Stimulated activated CD8-positive, alpha-beta memory T cell treated with anti-CD3 and anti-CD28 coated beads, Interleukin-4, amount 100 ng/mL, for 4 hours (primary cell): Measurements from ENCODE around the gene COLEC12.

ENCODE experiments used
- DNase-seq, 2 donors: peaks; one replicate each; pipeline ENCODE4 v3.0.0-alpha.2; 2020; ENCODE audit warnings: low read depth in 2 of 2, low spot score in 1 of 2

COLEC12 gene

GRCh38 chr18:390741-391478 is 109.6 kb downstream of the COLEC12 start:
- no peak for DNase-seq

DNA sequence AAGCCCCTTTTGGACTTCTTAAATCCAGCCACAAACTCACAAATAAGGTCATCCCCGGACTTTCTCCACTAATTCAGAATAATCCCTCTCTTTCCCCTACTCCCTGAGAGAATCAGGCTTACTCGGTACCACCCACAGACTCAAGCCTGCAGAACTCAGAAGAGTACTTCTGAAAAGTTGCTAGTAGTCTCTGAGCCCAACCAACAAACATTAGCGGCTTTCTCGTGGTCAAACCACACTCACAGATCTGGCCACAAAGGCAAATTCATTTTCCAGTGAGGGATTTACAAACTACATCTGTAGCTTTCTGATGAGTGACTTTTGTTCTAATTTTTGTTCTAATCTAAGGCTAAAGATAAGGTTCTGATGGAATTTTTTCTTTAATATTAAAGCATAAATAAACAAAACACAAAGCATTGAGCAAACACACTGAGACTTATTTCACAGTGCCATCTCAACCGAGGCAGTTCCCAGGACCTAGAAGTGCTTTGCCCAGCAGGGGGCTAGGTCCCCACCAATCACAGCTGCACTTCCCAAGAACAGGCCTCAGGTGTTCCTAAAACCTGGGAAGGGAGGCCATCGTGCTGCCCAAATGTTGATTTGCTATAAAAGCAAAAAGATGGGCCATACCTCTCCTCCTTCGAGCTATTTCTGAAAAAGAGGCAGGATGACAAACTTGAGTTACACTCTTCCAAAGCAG is 110.7 kb downstream of the COLEC12 start:
- no peak for DNase-seq

GRCh38 chr18:388200-388599 is 112.3 kb downstream of the COLEC12 start:
- DNase-seq, result no peak

GRCh38 chr18:386994-387393 is 113.5 kb downstream of the COLEC12 start:
- DNase-seq, result no peak

DNA sequence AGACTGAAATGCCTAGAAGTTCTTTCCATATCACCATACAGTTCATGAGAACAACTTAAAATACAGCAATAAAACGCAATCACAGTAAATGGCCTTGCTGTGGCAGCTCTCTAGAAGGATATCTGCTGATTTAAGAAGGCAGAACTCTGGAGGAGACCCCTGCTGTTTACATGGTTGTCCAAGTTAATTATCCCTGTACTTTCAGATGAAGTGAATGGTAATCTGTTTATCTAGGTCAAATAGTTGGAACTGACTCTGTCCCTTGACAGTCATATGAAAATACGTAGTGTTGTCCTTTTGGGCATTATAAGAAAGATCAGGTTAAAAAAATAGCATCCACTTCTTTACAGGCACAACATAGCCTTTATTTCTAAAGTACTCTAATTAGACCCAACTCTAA is 115.6 kb downstream of the COLEC12 start:
- no peak for DNase-seq

- DNase-seq, result no peak
Measured at GRCh38 chr18:383135-383534, 117.4 kb downstream of the COLEC12 start.

- DNase-seq, result no peak
Measured at GRCh38 chr18:382423-382984, 118.0 kb downstream of the COLEC12 start.

- DNase-seq, result no peak
Measured at GRCh38 chr18:379681-380330, 120.7 kb downstream of the COLEC12 start.

DNA sequence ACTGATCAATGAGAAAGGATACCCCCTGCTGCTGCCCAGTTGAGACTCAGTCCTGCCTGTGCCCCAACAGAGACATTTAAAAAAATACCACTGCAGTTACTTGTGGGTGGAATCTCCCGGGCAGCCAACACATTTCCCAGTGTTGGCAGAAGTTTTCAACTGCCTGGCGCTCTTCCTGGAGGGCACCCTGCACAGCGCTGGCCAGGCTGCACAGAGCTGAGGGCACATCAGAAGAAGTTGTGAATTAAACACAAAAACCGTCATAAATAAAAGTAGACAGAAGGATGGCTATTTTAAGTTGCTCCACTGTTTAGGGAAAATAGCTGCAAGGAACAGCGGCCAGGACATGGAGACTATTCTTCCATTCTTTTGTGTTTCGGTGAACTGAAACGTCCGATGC is 122.4 kb downstream of the COLEC12 start:
- DNase-seq, result no peak

- DNase-seq, result no peak
Measured at GRCh38 chr18:377088-377487, 123.4 kb downstream of the COLEC12 start.

GRCh38 chr18:376311-376710 is 124.2 kb downstream of the COLEC12 start:
- DNase-seq, result no peak

GRCh38 chr18:374721-375168 is 125.8 kb downstream of the COLEC12 start:
- DNase-seq, result no peak

GRCh38 chr18:373780-374179 is 126.7 kb downstream of the COLEC12 start:
- no peak for DNase-seq

- no peak for DNase-seq
Measured at GRCh38 chr18:371609-371982, 128.9 kb downstream of the COLEC12 start.

DNA sequence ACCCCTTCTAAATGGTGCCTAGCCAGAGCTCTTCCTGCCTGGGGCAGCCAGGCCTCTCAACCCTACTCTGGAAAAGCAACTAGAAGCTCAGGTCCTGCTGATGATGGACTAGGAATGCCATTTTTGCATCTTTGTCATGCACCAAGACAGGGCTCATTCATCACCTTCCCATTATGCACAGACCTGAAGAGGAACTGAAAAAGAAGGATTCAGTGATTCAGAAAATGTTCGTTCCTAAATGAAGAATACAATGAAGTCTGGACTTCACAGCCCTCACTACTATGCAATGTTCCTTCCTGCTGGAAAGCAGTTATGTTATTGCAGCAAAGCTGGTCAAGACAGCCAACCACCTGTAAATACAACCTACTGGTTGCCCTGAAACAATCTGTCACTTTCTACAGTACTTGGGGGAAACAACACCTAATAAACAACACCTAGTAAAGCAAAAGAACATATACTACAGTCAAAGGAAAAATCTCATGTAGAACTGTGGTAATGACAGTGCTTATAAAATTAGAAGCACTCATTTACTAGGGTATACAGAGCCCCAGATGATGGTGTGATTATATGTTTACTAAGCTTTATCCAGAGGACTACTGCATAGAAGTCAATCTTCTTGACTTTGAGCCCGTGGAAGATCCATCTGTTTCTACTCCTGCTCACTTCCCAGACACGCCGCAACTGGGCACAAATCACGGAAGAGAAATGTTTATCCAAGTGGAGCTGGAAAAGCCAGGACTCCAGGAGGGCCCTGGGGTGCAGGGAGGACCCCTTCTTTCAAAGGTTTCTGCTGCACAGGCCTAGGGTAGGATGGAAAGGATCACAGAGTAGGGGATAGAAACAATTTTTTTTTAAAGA is 129.5 kb downstream of the COLEC12 start:
- DNase-seq, result no peak

- no peak for DNase-seq
Measured at GRCh38 chr18:369224-370015, 131.1 kb downstream of the COLEC12 start.

DNA sequence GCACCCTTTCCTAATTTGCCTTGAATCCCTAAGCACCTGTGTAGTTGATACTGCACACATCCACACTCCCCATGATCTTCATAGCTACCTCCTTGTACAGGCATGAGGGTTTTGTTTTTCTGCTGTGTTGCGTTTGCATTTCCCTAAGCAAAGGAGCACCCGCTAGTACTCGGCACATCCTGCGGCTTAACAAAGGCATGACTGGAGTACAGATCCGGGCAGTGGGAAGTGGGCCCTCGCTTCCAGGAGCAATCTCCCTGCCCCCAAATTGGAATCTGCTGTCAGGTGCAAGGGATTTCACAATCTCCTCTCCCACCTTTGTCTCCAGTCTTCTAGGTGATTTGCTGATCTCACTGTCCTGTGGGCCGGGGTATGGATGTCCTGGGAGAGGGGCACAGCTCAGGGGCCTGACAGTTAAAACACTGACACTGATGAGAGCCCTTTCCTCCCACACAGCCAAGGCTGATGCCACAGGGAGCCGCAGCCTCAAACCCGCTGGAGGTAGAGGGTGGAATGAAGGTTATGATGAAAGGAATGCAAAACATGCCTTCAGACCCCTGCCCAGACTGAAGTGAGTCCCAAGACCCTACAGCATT is 133.9 kb downstream of the COLEC12 start:
- no peak for DNase-seq

DNA sequence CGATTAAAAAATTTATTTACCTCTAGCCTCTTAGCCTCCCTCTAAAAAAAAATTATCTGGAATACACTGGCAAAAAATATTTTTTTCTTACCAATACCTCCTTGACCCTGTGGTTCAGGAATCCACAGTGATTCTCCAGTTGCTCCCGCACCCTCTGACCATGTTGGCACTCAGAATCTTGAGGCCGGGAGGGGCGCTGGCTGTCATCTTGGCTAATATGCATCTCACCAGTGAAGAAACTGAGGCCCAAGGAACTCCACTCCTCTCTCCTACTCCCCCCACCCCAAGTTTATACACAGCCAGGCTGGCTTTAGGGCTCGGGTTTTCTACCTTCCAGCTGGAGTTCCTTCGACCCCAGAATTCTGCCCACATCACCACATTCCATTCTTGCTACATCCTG is 134.8 kb downstream of the COLEC12 start:
- DNase-seq, result no peak

DNA sequence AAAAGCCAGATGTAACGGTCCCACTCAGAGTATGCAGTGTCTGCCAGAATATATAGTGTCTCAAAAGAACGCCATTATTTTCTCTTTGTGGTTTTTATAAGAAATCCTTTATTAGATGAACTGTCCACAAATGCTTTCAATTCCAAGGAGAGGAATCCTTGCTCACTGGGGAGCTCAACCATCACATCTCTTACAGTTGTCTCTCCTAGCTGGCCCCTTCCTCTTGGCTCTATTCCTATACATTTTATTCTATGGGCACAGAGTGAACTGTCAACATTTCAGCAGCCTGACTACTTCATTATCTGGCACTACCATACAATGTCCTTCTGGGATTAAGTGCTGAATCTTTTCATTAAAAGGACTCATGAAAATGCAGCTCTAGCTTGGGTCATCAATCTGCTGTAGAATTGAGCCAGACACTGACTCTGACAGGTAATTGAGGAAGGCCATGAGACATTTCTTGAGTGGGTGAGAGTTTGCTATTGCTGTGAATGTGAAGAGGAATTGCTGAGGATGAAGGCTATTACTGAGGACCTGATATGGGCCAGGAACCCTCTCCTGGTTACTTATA is 136.2 kb downstream of the COLEC12 start:
- DNase-seq, result no peak
